Body of pancreas (tissue), 4 donors: ENCODE results near the gene SKAP1.

Experiments
- POLR2A ChIP-seq, 3 donors: fragments of 450-650 bp; IDR thresholded peaks; one replicate each; pipeline ENCODE4 v1.6.1; 2016; ENCODE audit warnings: antibody characterized with exemption in 3 of 3, mild to moderate bottlenecking in 2 of 3
- TF ChIP-seq, protein P1 (sequence below), 7 experiments: fragments of 450-650 bp in 4 of 7; fragments of 200-600 bp in 3 of 7; sonication (generic) in 3 of 7; IDR thresholded peaks; one replicate each; pipeline ENCODE4 v1.5.1; 2016 to 2019; ENCODE audit warnings: antibody characterized with exemption in 7 of 7

DNA sequence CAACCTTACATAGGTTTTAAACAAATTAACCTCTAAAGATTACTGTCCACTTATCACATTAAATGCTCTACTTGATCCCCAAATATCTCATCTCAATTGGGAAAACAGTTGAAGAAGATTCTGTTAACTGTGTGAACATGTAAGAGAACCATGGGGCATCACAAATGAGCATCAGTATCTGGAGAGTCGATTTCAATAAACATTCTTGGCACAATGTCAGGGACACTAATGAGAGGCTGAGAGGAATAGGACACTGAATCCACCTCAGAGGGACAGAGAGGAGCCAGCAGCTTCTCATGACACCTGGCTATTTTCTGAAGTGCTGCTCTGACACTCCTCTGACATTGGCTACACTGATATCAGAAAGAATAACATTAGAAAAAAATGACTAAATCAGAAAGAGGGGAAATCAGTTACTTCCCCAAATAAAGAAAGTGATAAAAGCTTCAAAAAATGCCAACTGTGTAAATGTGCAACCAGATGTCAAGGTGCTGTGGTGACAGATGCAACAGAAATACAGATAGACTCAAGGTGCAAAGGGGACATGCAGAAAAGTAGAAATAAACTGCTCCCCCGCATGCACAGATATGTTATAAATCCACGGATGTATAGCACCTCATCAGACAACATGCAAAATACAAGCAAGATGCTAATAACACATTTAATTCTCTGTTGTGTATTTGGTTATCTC, 255.0 kb downstream of the SKAP1 start:
- TF ChIP-seq, protein P1, sequence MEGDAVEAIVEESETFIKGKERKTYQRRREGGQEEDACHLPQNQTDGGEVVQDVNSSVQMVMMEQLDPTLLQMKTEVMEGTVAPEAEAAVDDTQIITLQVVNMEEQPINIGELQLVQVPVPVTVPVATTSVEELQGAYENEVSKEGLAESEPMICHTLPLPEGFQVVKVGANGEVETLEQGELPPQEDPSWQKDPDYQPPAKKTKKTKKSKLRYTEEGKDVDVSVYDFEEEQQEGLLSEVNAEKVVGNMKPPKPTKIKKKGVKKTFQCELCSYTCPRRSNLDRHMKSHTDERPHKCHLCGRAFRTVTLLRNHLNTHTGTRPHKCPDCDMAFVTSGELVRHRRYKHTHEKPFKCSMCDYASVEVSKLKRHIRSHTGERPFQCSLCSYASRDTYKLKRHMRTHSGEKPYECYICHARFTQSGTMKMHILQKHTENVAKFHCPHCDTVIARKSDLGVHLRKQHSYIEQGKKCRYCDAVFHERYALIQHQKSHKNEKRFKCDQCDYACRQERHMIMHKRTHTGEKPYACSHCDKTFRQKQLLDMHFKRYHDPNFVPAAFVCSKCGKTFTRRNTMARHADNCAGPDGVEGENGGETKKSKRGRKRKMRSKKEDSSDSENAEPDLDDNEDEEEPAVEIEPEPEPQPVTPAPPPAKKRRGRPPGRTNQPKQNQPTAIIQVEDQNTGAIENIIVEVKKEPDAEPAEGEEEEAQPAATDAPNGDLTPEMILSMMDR (IDR thresholded peaks at IDR 0.05) = no peak
- TF ChIP-seq POLR2A (IDR thresholded peaks at IDR 0.05) = no peak
